NB4 (cell line): Measurements from ENCODE around the gene PAQR7.
A peak's percentile ranks its signal among the peaks of the same experiment; 100 is the strongest.

Experiments
- DNase-seq: peaks from one replicate; pipeline ENCODE4 v3.0.0; 2010; ENCODE audit warnings: low read depth
- H3K4me3 ChIP-seq: one replicate; pipeline ENCODE4 v1.5.1; 2011; ENCODE audit warnings: mild to moderate bottlenecking, low read depth, low read length, moderate library complexity
- MYC ChIP-seq: IDR thresholded peaks from 2 replicates; pipeline ENCODE4 v1.6.1; 2011; ENCODE audit warnings: low read depth, low read length
- POLR2A ChIP-seq: IDR thresholded peaks from 2 replicates; pipeline ENCODE4 v1.6.1; 2011; ENCODE audit warnings: mild to moderate bottlenecking; ENCODE audit not compliant: insufficient read length; ENCODE audit errors: extremely low read depth
- TF ChIP-seq, protein P1 (sequence below): IDR thresholded peaks from 2 replicates; pipeline ENCODE4 v1.6.1; 2011; ENCODE audit warnings: low read depth, low read length
- TF ChIP-seq, protein P2 (sequence below): IDR thresholded peaks from one replicate; pipeline ENCODE4 v1.5.1; 2012; ENCODE audit warnings: low read depth, low read length

PAQR7 gene

DNA sequence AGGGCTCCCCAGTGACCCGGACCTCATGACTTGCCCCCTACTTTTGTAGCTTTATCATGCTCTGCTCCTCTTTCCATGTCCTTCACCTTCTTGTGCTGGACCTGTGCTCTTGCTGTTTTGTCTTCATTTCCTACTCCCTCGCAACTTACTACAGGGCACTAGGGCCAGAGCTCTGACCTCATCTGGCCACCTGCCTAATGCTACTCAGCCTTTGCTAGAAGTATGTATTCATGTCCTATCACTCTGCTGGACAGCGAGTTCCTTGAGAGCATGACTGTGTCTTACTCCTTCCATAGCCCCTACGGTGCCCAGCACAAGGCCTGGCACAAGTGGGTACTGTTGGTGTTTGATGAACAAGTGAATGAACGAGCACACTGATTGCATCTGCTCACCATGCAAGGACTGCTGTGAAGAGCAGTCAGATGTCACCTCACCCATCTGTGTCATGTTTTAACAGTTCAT, 53.8 kb downstream of the PAQR7 start:
- H3K4me3 ChIP-seq = peak overlapping the region; percentile 78
- TF ChIP-seq MYC (0 out of 2 replicates have a peak, but pooled peaks have one; percentile 7), POLR2A (no peak)
- DNase-seq = no peak

- peak overlapping the region; percentile 78 for H3K4me3 ChIP-seq
- 0 out of 2 replicates have a peak, but pooled peaks have one; percentile 22 for TF ChIP-seq MYC
- TF ChIP-seq, protein P1, sequence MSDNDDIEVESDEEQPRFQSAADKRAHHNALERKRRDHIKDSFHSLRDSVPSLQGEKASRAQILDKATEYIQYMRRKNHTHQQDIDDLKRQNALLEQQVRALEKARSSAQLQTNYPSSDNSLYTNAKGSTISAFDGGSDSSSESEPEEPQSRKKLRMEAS = no peak
- no peak for TF ChIP-seq POLR2A
- TF ChIP-seq, protein P2, sequence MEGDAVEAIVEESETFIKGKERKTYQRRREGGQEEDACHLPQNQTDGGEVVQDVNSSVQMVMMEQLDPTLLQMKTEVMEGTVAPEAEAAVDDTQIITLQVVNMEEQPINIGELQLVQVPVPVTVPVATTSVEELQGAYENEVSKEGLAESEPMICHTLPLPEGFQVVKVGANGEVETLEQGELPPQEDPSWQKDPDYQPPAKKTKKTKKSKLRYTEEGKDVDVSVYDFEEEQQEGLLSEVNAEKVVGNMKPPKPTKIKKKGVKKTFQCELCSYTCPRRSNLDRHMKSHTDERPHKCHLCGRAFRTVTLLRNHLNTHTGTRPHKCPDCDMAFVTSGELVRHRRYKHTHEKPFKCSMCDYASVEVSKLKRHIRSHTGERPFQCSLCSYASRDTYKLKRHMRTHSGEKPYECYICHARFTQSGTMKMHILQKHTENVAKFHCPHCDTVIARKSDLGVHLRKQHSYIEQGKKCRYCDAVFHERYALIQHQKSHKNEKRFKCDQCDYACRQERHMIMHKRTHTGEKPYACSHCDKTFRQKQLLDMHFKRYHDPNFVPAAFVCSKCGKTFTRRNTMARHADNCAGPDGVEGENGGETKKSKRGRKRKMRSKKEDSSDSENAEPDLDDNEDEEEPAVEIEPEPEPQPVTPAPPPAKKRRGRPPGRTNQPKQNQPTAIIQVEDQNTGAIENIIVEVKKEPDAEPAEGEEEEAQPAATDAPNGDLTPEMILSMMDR = no peak
- peak; percentile 58 for DNase-seq
These were observed 54.4 kb downstream of the PAQR7 start for GRCh38 chr1:25821112-25821476.

GRCh38 chr1:25820247-25821111, 55.0 kb downstream of the PAQR7 start:
- peak; percentile 88 for DNase-seq
- H3K4me3 ChIP-seq = peak overlapping the region; percentile 78
- TF ChIP-seq POLR2A = peak; percentile 51
- TF ChIP-seq, protein P2 = no peak
- TF ChIP-seq MYC = no peak; the same call in 1 of the 2 replicates
- TF ChIP-seq, protein P1 = no peak; the same call in 1 of the 2 replicates

DNA sequence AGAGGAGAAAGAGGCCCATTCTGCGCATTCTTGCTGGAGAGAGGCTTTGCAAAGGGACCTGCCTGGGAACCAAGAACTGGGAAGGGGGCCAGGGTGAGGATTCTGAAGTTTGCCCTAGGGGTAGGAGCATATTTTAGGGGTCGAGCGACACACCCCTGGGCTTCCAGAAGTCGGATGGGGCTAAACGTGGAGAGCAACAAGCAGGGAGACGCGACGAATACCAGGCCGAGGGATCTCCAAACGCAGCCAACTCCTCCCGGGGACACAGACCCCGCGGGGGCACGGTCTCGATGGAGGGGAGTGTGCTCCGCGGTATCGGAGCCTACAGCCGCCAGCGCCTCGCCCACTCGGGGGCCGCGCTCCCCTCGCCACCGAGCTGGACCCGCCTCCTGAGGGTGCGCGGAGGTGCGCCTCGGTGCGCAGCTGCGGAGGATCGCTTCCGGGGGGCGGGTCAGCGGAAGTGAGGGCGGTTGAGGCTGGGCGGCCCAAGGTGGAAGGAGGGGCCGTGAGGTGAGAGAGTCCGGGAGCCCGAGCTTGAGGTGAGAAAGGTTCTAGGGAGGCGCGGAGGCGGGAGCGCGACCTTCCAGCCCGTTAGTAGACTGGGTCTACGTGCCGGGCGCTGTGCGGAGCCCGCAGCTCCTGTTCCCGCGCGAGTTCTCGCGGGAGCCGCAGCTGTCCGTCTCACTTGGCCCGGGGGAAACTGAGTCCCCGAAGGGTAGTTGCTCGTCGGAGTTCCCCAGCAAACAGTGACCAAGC, 55.8 kb downstream of the PAQR7 start, which contains the start of gene MTFR1L:
Gene MTFR1L, plus strand, starts transcription at position 464 of the 756 bp plus-strand sequence. CDS start 3,151 bp downstream, outside the sequence.
- peak; percentile 91 for DNase-seq
- peak; percentile 51; the same call in 1 of the 2 replicates for TF ChIP-seq MYC
- TF ChIP-seq, protein P2 = no peak
- TF ChIP-seq, protein P1 = peak; percentile 46; the same call in 1 of the 2 replicates
- peak; percentile 90 for TF ChIP-seq POLR2A
- peak within 1 kb of the TSS; percentile 78 for H3K4me3 ChIP-seq

- TF ChIP-seq MYC = no peak
- TF ChIP-seq, protein P2 = no peak
- H3K4me3 ChIP-seq = no peak overlapping the region
- DNase-seq = no peak
These were observed 56.9 kb downstream of the PAQR7 start for GRCh38 chr1:25818569-25818968.

- no peak overlapping the region for H3K4me3 ChIP-seq
- TF ChIP-seq, protein P1 = no peak
- no peak for TF ChIP-seq MYC
- TF ChIP-seq POLR2A = no peak
- TF ChIP-seq, protein P2 = no peak
- no peak for DNase-seq
These were observed 57.5 kb downstream of the PAQR7 start for GRCh38 chr1:25817840-25818501.
